Measurements from ENCODE around the gene PGM5.
"Not testable (repeated sequence)": the region's sequence is repeated elsewhere in the genome, so short reads cannot be mapped to it uniquely, and the experiment has no call there.

The PGM5 gene

DNA sequence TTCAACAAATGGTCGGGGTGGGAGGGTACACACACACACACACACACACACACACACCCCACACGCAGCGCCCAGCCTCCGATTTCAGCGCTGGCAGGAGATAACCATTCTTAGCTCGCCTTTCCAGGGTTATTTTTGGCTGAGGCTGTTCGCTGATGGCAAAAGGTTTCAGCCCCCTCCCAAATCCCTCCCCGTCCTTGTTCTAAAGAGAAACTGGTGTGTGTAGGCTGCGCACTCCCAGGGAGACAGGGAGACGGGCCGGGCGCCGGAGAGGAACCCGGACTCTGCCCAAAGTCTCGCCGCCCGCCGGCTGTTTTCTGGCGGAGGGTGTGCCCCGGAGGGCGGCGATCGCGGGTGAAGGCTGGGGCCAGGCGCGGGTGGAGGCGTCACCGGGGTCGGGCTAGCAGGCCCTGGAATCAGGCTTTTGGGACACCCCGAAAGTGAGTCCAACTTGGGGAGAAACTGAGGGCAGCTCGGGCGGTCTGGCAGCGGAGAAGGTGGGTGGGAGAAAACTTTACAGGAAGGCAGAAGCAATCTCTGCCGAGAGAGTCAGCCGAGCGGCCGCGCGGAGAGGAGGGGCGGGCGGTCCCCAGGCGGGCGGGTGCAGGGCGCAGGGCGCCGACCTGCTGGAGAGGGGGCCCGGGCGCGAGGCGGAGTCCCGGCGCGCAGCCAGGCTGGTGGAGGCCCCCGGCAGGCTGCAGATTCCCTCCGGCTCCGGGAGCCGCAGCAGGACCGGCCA lies at the start of gene PGM5:
TSS of gene PGM5 (plus strand) at position 232 of the 739 bp plus-strand sequence. CDS start 517 bp downstream, outside the sequence.
- DNase-seq = not testable (repeated sequence)

- DNase-seq = not testable (repeated sequence)
Measured at GRCh38 chr9:68307127-68307526, 49.3 kb upstream of the PGM5 start.

DNA sequence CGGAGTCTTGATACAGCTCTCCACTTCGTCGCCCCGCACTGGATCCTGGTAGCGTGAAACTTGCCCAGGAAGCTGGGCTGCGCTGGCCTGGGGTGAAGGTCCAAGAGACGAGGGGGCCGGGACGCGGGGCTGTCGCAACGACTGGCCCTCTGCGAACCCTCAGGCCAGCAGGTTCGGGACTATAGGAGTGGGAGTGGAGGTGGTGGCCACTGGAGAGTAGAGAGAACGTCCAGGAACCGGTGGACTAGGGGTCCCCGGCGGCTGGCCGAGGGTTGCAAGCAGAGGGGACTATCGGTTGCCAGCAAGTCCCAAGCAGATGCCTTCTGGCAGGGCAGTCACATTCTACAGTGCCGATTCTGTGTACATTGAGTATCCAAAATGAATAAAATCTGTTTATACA lies 48.8 kb upstream of the PGM5 start:
- not testable (repeated sequence) for DNase-seq

GRCh38 chr9:68311208-68311607 lies 45.2 kb upstream of the PGM5 start:
- not testable (repeated sequence) for DNase-seq

GRCh38 chr9:68318209-68318608 lies 38.2 kb upstream of the PGM5 start:
- not testable (repeated sequence) for DNase-seq

- not testable (repeated sequence) for DNase-seq
Measured at GRCh38 chr9:68323749-68324148, 32.7 kb upstream of the PGM5 start.

DNA sequence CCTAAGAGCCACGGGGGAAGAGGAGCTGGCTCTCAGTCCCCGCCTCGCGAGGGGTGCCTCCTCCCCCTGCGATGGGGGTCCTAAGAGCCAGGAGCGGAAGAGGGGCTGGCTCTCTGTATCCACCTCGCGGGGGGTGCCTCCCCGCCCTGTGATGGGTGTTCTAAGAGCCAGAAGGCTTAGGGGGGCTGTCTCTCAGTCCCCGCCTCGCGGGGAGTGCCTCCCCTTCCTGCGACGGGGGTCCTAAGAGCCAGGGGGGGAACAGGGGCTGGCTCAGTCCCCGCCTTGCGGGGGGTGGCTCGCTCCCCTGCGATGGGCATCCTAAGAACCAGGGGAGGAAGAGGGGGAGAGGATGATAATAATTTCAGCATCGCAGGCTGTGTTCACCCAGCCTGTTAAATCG lies 31.9 kb upstream of the PGM5 start:
- DNase-seq = not testable (repeated sequence)

- DNase-seq = not testable (repeated sequence)
Measured at GRCh38 chr9:68329106-68329505, 27.3 kb upstream of the PGM5 start.

DNA sequence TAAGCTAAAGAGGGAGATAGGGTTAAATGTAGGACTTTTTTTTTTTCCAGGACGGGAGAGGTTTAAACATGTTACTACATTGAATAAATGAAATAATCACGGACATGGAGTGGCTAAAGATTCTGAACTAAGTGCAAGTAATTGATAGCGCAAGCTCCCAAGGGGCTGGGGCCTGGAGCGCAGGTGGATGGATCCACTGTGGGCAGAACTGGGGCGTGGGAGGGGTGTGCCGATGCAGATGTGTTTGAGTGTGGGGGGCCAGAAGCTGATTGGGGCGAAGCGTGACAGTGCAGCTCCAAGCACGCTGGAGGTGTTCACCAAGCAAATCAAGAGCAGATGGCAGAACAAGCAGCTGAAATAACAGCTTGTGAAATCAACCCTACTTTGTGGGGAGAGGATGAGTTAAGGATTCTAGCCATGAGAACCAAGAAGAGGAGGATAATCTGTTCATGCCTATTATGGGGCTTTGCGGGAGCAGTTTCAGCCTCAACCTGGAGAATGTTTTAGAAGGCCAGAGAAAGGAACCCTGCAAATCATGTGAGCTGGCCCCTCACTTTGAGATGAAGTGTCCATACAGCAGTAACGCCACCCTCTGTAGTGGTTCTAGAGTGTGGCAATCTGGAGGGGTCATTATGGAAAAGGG lies 25.8 kb upstream of the PGM5 start:
- not testable (repeated sequence) for DNase-seq

DNA sequence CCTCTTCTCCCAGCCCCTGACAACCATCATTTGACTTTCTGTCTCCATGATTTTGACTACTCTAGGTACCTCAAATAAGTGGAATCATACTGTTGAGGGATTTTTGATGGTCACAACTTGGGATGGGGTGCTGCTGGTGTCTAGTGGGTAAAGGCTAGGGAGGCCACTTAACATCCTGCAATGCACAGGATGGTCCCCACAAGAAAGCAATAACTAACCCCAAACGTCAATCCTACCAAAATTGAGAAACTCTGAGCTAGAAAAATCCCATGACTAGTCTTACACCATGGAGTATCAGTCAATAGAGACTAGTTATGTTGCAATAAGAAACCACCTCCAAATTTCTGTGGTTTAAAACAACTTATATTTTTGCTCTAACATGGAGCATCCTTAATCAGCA lies 24.3 kb upstream of the PGM5 start:
- not testable (repeated sequence) for DNase-seq

DNA sequence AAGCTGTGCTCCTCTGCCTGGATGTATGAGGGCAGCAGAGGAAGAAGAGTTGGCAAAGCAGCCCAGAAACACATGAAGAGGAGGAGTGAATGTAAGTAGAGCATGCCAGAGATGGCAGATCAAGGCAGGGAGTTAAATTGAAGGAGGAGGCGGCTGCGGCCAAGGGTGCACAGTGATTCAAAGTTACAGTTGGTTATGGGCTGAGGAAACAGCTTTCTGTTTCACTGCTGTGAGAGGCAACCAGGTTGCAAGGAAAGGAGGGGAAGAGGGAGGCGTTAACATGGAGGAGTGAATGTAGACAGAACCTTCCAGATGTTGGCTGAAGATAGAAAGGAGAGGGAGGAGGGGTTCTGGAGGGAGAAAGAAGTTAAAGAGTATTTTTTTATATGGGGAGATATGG lies 20.5 kb upstream of the PGM5 start:
- not testable (repeated sequence) for DNase-seq

DNA sequence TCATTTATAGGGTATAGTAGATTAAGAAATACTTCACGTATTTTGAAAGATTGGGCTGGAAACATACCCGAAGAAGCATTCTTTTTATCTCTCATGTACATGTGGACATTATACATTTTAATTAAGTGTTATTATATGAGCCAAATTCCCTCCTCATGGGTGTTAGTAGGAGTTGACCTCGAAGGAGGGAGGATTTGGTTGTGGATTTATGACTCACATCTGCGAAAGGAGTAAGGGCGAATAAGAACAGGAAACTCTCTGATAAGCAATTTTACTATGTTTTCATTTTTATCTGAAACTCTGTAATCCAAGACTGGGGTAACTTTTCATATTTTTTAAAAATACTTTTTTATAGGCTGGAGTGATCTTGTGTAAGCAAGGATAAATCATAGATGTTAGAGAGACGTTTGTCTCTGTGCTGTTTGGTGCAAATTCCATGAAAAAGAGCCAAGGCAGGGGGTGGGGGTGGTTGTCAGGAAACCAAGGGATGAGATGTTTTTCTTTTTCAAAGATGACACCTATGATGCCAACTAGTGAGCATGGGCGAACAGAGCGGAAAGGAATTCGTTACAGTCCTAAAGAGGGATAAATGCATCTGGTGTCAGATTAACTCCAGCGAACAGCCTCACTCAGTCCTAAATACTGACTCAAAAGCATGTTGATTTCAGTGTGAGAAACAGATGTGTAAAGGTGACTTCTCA lies 19.6 kb upstream of the PGM5 start:
- DNase-seq = not testable (repeated sequence)

DNA sequence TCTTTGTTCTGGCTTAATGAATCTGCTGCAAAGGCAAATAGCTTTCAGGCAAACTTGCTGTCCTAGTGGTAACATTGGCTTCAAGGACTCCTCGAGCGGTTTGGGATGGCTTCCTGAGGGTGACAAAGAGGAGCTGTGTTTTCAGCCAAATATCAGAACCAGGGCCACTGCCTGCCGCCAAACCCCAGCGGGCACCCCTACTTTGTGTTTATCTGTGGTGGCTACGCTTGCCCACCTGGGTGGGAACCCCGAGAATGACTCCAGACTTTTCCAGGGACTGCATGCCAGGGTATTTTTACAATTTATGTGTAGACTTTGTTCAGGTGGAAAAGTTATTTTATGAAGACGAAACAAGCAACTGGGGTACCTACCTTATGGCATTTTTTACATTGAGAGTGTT lies 18.4 kb upstream of the PGM5 start:
- not testable (repeated sequence) for DNase-seq

GRCh38 chr9:68342265-68343025 lies 14.0 kb upstream of the PGM5 start:
- not testable (repeated sequence) for DNase-seq

GRCh38 chr9:68343242-68343641 lies 13.2 kb upstream of the PGM5 start:
- not testable (repeated sequence) for DNase-seq

DNA sequence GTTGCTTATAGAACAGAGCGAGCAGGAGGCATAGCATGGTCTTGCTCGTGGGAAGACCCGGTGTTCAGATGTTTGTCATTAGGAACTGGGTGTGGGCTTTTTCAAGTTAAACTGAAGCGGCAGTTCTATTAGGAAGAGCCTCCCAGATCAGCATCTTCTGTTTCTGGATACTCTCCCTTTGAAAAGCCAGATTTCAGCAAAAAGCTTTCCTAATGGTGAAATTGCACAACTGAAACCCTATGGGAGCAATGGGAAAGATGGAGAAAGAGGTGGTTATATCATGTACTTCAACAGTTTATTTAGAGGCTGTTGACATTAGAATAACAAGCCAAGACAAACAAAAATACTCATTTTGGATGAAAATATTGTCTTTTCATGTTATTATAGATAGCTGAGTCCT lies 12.4 kb upstream of the PGM5 start:
- not testable (repeated sequence) for DNase-seq

GRCh38 chr9:68351689-68352088 lies 4.7 kb upstream of the PGM5 start:
- not testable (repeated sequence) for DNase-seq

GRCh38 chr9:68355993-68356379 lies 425 bp upstream of the PGM5 start:
- not testable (repeated sequence) for DNase-seq

DNA sequence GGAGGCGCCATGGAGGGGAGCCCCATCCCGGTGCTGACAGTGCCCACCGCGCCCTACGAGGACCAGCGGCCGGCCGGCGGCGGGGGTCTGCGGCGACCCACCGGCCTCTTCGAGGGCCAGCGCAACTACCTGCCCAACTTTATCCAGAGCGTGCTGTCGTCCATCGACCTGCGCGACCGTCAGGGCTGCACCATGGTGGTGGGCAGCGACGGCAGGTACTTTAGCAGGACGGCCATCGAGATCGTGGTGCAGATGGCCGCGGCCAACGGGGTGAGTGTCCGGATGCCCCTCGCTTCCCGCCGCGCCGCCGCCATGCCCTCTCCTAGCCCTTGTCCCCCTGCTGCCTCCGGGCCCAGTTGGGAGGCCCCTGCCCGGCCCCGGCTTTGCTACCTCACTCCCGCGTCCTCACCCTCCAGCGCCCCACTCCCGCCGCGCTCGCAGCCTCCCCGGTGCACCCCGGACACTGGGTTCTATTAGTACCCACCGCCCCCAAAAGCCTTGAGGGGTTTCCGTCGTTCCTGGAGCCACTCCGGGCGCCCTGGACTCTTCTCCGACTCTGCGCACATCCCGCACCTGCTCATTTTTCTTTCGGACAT lies 806 bp downstream of the PGM5 start:
- not testable (repeated sequence) for DNase-seq

DNA sequence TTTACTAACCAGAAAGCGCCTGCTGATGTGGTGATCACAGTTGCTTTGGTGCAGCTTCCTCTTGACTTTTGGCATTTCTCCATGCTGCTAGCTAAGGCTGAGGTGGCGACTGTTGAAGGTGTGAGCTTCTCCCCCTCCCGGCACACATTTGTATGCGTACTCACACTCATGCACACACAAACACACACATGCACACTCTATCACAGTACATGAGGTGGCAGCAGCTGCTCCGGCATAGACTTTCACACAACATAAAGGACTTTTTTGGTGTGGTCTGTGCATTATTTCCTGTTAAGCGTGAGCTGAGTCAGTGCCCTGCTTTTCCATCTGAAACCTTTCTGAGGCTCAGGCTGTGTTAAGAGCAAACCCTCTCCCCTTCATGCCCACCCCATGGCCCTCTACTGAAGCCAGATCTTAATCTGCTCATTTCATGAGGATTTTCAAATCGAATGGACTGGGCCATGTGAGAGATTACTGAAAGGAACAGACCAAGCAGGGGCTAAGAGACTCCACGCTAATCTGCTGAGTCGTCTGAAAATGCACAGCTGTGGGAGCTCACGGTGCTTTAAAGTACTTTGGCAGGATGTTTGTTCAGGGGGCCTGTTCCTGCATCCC lies 10.6 kb downstream of the PGM5 start:
- DNase-seq = not testable (repeated sequence)

- DNase-seq = not testable (repeated sequence)
Measured at GRCh38 chr9:68375789-68376188, 19.4 kb downstream of the PGM5 start.

GRCh38 chr9:68377723-68378122 lies 21.3 kb downstream of the PGM5 start:
- DNase-seq = not testable (repeated sequence)

All from DMS79 treated with DMSO at 0.1 percent for 48 hours (cell line).